Osteoblast (primary cell): ENCODE measurements around the gene DNASE1L3. TPM values are rescaled to one million over a fixed set of nuclear protein-coding genes. Genes with fewer than 3 reads are reported as not detected.

Source experiments
- DNase-seq: peaks from one replicate; pipeline ENCODE4 v3.0.0; 2011; ENCODE audit warnings: low spot score, mixed read lengths; ENCODE audit not compliant: insufficient read length; ENCODE audit errors: missing footprints
- H2AFZ ChIP-seq: 2 replicates; pipeline ENCODE4 v1.6.0; 2011; ENCODE audit warnings: mild to moderate bottlenecking, low read length
- H3K27ac ChIP-seq: 2 replicates; pipeline ENCODE4 v1.5.1; 2011; ENCODE audit warnings: mild to moderate bottlenecking, low read depth, low read length, moderate library complexity
- H3K27me3 ChIP-seq: 2 replicates; pipeline ENCODE4 v1.6.0; 2012; ENCODE audit warnings: mild to moderate bottlenecking, control low read depth, inconsistent platforms, low read length, moderate library complexity; ENCODE audit not compliant: insufficient read depth
- H3K36me3 ChIP-seq: 2 replicates; pipeline ENCODE4 v1.5.1; 2011; ENCODE audit warnings: mild to moderate bottlenecking, low read length, control low read depth, moderate library complexity; ENCODE audit not compliant: insufficient read depth
- H3K4me1 ChIP-seq: 2 replicates; pipeline ENCODE4 v1.5.1; 2011; ENCODE audit warnings: mild to moderate bottlenecking, low read length, control low read depth, moderate library complexity; ENCODE audit not compliant: insufficient read depth
- H3K4me2 ChIP-seq: 2 replicates; pipeline ENCODE4 v1.6.0; 2011; ENCODE audit warnings: mild to moderate bottlenecking, low read length; ENCODE audit not compliant: insufficient read depth
- H3K4me3 ChIP-seq: fragments of 200-600 bp; sonication (generic); 3 replicates; pipeline ENCODE4 v1.5.1; 2012; ENCODE audit warnings: mild to moderate bottlenecking, low read length, inconsistent platforms; ENCODE audit not compliant: insufficient read depth
- H3K79me2 ChIP-seq: 2 replicates; pipeline ENCODE4 v1.6.0; 2012; ENCODE audit warnings: mild to moderate bottlenecking, low read length, control low read depth, inconsistent platforms; ENCODE audit not compliant: insufficient read depth
- H3K9me3 ChIP-seq: 2 replicates; pipeline ENCODE4 v1.5.1; 2011; ENCODE audit warnings: low read depth, low read length, control low read depth
- H4K20me1 ChIP-seq: 2 replicates; pipeline ENCODE4 v1.6.0; 2012; ENCODE audit warnings: mild to moderate bottlenecking, low read length, control low read depth; ENCODE audit not compliant: insufficient read depth
- total RNA-seq: library from RNA; depleted of rRNA; stranded (reverse); fragments of >200 nt; gene quantifications from 2 replicates; pipeline ENCODE4 v1.2.3, GENCODE V29; 2012
- TF ChIP-seq, protein P1 (sequence below): IDR thresholded peaks from 2 replicates; pipeline ENCODE4 v1.5.1; 2011; ENCODE audit warnings: mild to moderate bottlenecking, low read depth, low read length, moderate library complexity; ENCODE audit errors: extremely low read depth

The DNASE1L3 gene
- total RNA-seq, 1 donor, result not detected

DNA sequence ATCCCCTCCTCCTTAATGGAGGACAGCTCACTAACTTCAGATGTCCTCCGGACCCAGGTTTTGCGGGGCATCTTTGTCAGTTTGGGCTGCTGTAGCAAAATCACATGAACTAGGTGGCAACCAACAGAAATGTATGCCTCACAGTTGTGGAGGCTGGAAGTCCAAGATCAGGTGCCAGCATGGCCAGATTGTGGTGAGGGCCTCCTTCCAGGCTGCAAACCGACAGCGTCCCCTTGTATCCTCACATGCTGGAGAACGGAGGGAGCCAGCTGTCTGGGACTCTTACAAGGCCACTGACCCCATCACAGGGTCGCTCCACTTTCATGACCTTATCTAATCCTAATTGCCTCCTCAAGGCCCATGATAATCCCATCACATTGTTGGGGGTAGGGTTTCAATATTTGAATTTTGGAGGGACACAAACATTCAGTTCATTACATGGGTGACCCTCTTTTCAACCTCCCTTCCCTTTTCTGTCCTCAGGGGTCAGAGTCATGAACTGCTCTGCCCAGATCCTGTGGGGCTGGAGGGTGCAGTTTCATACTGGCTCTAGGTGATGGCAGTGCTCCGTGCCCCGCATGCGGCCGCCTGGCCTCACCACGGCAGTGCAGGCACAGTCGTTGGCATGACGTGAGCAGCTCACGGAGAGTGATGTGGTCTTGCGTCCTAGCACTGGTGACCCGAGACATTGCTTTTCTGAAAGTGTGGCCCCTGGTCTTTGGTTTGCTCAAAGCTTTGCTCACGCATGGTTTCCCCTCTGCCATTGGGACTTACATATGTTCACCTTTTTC lies 58.4 kb downstream of the DNASE1L3 start:
- no peak overlapping the region for H3K27ac ChIP-seq
- TF ChIP-seq, protein P1, sequence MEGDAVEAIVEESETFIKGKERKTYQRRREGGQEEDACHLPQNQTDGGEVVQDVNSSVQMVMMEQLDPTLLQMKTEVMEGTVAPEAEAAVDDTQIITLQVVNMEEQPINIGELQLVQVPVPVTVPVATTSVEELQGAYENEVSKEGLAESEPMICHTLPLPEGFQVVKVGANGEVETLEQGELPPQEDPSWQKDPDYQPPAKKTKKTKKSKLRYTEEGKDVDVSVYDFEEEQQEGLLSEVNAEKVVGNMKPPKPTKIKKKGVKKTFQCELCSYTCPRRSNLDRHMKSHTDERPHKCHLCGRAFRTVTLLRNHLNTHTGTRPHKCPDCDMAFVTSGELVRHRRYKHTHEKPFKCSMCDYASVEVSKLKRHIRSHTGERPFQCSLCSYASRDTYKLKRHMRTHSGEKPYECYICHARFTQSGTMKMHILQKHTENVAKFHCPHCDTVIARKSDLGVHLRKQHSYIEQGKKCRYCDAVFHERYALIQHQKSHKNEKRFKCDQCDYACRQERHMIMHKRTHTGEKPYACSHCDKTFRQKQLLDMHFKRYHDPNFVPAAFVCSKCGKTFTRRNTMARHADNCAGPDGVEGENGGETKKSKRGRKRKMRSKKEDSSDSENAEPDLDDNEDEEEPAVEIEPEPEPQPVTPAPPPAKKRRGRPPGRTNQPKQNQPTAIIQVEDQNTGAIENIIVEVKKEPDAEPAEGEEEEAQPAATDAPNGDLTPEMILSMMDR, result no peak
- H3K4me2 ChIP-seq, result no peak overlapping the region
- H3K4me3 ChIP-seq, result no peak overlapping the region
- peaks cover 8% of the 10 kb centered on the region for H4K20me1 ChIP-seq
- no peaks in the 10 kb centered on the region for H3K27me3 ChIP-seq
- DNase-seq, result no peak
- no peaks in the 10 kb centered on the region for H3K4me1 ChIP-seq
- H3K36me3 ChIP-seq, result peaks cover 92% of the 10 kb centered on the region
- H3K79me2 ChIP-seq, result no peaks in the 10 kb centered on the region
- H2AFZ ChIP-seq, result no peak overlapping the region
- H3K9me3 ChIP-seq, result no peaks in the 10 kb centered on the region

DNA sequence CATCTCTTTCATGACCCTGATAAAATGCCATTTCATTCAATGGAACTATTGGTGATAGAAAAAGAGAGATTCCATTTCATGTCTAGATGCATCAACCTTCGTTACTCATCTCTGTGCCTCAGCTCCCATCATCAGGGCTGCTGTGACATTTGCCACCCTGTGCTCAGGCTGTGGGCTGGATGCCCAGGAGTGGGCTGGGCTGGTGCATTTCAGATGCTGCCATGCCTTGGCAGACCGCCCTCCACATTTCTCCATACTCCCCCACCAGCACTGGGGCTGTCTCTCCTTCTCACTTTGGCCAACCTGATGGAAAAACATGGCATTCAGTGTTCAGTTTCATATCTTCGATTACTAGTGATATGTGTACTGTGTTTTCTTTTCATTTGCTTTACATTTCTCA lies 59.1 kb downstream of the DNASE1L3 start:
- H3K4me2 ChIP-seq, result no peak overlapping the region
- no peaks in the 10 kb centered on the region for H3K27me3 ChIP-seq
- H3K27ac ChIP-seq, result no peak overlapping the region
- H3K79me2 ChIP-seq, result no peaks in the 10 kb centered on the region
- no peaks in the 10 kb centered on the region for H3K9me3 ChIP-seq
- H4K20me1 ChIP-seq, result peaks cover 8% of the 10 kb centered on the region
- no peak for DNase-seq
- no peak overlapping the region for H2AFZ ChIP-seq
- peaks cover 93% of the 10 kb centered on the region for H3K36me3 ChIP-seq
- no peaks in the 10 kb centered on the region for H3K4me1 ChIP-seq
- TF ChIP-seq, protein P1, result no peak
- H3K4me3 ChIP-seq, result no peak overlapping the region

DNA sequence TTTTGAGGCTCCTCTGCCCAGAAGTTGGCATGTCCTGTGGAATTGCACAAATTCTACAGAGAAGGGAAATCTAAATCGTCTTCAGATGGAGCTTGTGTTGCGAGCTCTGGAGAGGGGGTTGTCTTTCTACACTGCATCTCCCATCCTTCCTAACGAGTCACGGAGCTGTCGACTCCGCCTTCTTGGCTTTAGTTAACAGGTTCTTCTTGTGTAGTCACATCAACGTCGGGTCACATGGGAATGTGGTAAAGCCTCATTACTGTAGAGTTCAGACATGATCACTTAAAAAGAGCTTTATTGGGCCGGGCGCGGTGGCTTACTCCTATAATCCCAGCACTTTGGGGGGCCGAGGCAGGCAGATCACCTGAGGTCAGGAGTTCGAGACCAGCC lies 60.0 kb downstream of the DNASE1L3 start:
- Histone ChIP-seq H3K36me3 (peaks cover 93% of the 10 kb centered on the region), H3K9me3 (no peaks in the 10 kb centered on the region), H3K79me2 (no peaks in the 10 kb centered on the region), H3K4me3 (no peak overlapping the region), H4K20me1 (peaks cover 9% of the 10 kb centered on the region), H3K27ac (no peak overlapping the region), H3K27me3 (no peaks in the 10 kb centered on the region), H2AFZ (no peak overlapping the region), H3K4me1 (no peaks in the 10 kb centered on the region), H3K4me2 (no peak overlapping the region)
- no peak for DNase-seq
- TF ChIP-seq, protein P1, result no peak

DNA sequence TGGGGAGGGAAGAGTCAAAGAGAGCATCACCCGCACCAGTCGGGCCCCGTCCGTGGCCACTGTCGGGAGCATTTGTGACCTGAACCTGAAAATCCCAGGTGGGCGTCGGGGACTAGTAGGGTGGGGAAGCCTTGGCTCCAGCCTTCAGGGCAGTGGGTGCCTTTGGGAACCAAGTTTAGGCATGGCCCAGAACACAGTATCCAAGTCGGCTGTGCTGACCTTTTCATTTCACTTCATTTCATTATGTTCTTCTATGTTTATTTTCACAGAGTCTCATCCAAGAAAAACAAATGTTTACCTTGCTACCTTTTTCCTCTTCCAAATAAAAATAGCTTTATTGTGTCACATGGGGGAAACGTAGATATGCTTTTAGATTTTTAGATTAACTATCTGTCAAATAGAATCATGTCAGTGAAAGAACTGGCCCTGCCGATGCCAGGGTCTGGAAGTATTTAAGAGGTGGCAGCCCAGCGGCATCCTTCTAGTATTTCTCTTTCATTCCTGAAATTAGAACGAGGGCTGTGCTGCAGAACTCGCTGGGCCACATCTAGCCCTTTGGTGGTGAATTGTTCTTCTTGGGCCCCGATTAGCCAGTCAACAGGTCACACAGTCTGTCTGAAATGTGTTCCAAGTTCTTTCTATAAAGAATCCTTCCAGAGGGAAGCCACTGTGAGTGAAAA lies 60.5 kb downstream of the DNASE1L3 start:
- peaks cover 93% of the 10 kb centered on the region for H3K36me3 ChIP-seq
- H3K9me3 ChIP-seq, result no peaks in the 10 kb centered on the region
- H3K4me3 ChIP-seq, result no peak overlapping the region
- H4K20me1 ChIP-seq, result peaks cover 14% of the 10 kb centered on the region
- TF ChIP-seq, protein P1, result no peak
- H3K4me2 ChIP-seq, result no peak overlapping the region
- H2AFZ ChIP-seq, result no peak overlapping the region
- H3K27me3 ChIP-seq, result no peaks in the 10 kb centered on the region
- no peak for DNase-seq
- no peaks in the 10 kb centered on the region for H3K79me2 ChIP-seq
- no peaks in the 10 kb centered on the region for H3K4me1 ChIP-seq
- no peak overlapping the region for H3K27ac ChIP-seq
